Ovary (tissue), 9 donors: ENCODE results near the gene SLC25A47. TPM values are rescaled to one million over a fixed set of nuclear protein-coding genes. Genes with fewer than 3 reads are reported as not detected.
"Not testable (repeated sequence)": the region's sequence is repeated elsewhere in the genome, so short reads cannot be mapped to it uniquely, and the experiment has no call there.

ENCODE experiments used
- DNase-seq, 5 donors: peaks; one replicate each; pipeline ENCODE4 v3.0.0-alpha.2; 2019 to 2020
- H3K27ac ChIP-seq, 2 donors: fragments of 200-600 bp; one replicate each; pipeline versions ENCODE4 v1.5.1 to v1.8.0; 2019 to 2022
- H3K27me3 ChIP-seq: fragments of 200-600 bp; one replicate; pipeline ENCODE4 v1.8.0; 2022
- H3K36me3 ChIP-seq: fragments of 200-600 bp; sonication (generic); one replicate; pipeline ENCODE4 v1.5.1; 2019
- H3K4me1 ChIP-seq: one replicate; pipeline ENCODE4 v1.8.1; 2013; ENCODE audit warnings: mild to moderate bottlenecking, moderate library complexity; ENCODE audit not compliant: insufficient read depth
- H3K4me3 ChIP-seq: fragments of 200-600 bp; sonication (generic); one replicate; pipeline ENCODE4 v1.5.1; 2017
- H3K9me3 ChIP-seq, 2 donors: fragments of 200-600 bp in 1 of 2; sonication (generic) in 1 of 2; one replicate each; pipeline versions ENCODE4 v1.5.1 to v1.8.1; 2013 to 2019; ENCODE audit warnings: mild to moderate bottlenecking in 1 of 2, moderate library complexity in 1 of 2
- EP300 ChIP-seq: sonication (generic); formaldehyde crosslinking; IDR thresholded peaks from one replicate; pipeline ENCODE4 v1.6.1; 2017; ENCODE audit warnings: antibody characterized with exemption
- POLR2A ChIP-seq: fragments of 450-650 bp; IDR thresholded peaks from one replicate; pipeline ENCODE4 v1.6.1; 2017; ENCODE audit warnings: antibody characterized with exemption, mild to moderate bottlenecking, moderate library complexity
- WGBS, 3 donors: extraction: QIAGEN DNeasy Blood & Tissue Kit in 1 of 3; methylation state at CpG; one replicate each; pipeline versions ENCODE4 v1.1.5 to v1.1.7; 2013 to 2017; 5-methylcytosine and 5-hydroxymethylcytosine counted together
- intact Hi-C, 4 donors: fragments of 100-400 bp; cut with DNase I; formaldehyde crosslinking; loops; one replicate each; pipeline versions ENCODE4 v1.11.0 to v1.15.1; 2022 to 2023
- polyA plus RNA-seq, 2 donors: library from polyadenylated mRNA; stranded (reverse); fragments of 200-250 nt in 1 of 2; fragments of 350-450 nt in 1 of 2; fragmentation: Illumina TruSeq in 1 of 2; extraction: RNeasy Lipid Tissue Mini Kit (QIAGEN cat#74804) in 1 of 2; gene quantifications; one replicate each; pipeline ENCODE4 v1.2.3, GENCODE V29; 2013 to 2014
- total RNA-seq, 7 donors: library from RNA; depleted of rRNA in 2 of 7; stranded (reverse); fragments of >200 nt in 2 of 7; fragmentation: NEBNext Ultra II Directional in 3 of 7; extraction: Animal tissue kit (Norgen Biotek cat#: 25700) in 3 of 7; gene quantifications; one replicate each; pipeline versions ENCODE4 v1.1.0 to v1.2.4, GENCODE V29; 2016 to 2023
- TF ChIP-seq, protein P1 (sequence below), 3 donors: fragments of 450-650 bp in 2 of 3; fragments of 200-600 bp in 1 of 3; IDR thresholded peaks; one replicate each; pipeline versions ENCODE4 v1.5.1 to v1.8.0; 2016 to 2022; ENCODE audit warnings: antibody characterized with exemption in 3 of 3, mild to moderate bottlenecking in 1 of 3
- donor health status: DM: no; HTN: no; CAD: no; lungs with moderate emphysema.
- donor health status: DM: no; HTN: no; CAD: no.
- donor health status: Bipolar disorder and iron deficiency.
- donor health status: DM: yes; HTN: yes; CAD: no.
- donor health status: DM: no; HTN: no; CAD: no.
- donor health status: DM: yes; HTN: yes; CAD: no.

The SLC25A47 gene
- total and polyA plus RNA-seq, 9 donors, result not detected

- WGBS, 3 donors, result 95 to 96% (median 96%) methylated on average over 16 of the region's 16 CpGs
- peak in 3 of 5 donors; percentile 16 to 18 (median 17) for DNase-seq
- intact Hi-C loops, result no loop called here
- H3K36me3 ChIP-seq, result no peaks in the 10 kb centered on the region
- H3K4me3 ChIP-seq, result no peak overlapping the region
- H3K27me3 ChIP-seq, result no peaks in the 10 kb centered on the region
- no peaks in the 10 kb centered on the region for H3K9me3 ChIP-seq
- peaks cover 16% of the 10 kb centered on the region for H3K4me1 ChIP-seq
- TF ChIP-seq EP300 (no peak), POLR2A (no peak)
- TF ChIP-seq, protein P1, sequence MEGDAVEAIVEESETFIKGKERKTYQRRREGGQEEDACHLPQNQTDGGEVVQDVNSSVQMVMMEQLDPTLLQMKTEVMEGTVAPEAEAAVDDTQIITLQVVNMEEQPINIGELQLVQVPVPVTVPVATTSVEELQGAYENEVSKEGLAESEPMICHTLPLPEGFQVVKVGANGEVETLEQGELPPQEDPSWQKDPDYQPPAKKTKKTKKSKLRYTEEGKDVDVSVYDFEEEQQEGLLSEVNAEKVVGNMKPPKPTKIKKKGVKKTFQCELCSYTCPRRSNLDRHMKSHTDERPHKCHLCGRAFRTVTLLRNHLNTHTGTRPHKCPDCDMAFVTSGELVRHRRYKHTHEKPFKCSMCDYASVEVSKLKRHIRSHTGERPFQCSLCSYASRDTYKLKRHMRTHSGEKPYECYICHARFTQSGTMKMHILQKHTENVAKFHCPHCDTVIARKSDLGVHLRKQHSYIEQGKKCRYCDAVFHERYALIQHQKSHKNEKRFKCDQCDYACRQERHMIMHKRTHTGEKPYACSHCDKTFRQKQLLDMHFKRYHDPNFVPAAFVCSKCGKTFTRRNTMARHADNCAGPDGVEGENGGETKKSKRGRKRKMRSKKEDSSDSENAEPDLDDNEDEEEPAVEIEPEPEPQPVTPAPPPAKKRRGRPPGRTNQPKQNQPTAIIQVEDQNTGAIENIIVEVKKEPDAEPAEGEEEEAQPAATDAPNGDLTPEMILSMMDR (IDR thresholded peaks at IDR 0.05), result no peak
- H3K27ac ChIP-seq, result no peak overlapping the region
Observed at GRCh38 chr14:100295376-100296105, 27.6 kb upstream of the SLC25A47 start.

DNA sequence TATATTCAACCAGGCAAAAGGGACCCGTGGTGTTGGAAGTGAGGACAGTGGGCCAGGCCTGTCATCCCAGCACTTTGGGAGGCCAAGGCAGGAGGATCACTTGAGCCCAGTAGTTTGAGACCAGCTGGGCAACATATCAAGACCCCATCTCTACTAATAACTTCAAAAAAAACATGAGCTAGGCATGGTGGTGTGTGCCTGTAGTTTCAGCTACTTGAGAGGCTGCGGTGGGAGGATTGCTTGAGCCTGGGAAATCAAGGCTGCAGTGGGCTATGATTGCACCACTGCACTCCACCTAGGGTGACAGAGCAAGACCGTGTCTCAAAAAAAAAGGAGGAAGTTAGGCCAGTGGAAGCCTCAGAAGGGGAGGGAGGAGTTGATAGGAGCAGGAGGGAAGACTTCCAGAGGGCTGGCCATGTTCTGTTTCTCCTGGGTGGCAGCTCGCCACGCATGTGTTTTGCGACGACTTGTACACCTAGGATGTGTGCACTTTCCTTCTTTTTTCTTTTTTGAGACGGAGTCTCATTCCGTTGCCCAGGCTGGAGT, 27.0 kb upstream of the SLC25A47 start:
- Histone ChIP-seq H3K36me3 (no peaks in the 10 kb centered on the region), H3K4me1 (peaks cover 16% of the 10 kb centered on the region), H3K4me3 (no peak overlapping the region), H3K27me3 (no peaks in the 10 kb centered on the region), H3K9me3 (no peaks in the 10 kb centered on the region), H3K27ac (peak overlapping the region in 1 of 2 donors; percentile 38)
- TF ChIP-seq EP300, result no peak
- TF ChIP-seq POLR2A, result no peak
- TF ChIP-seq, protein P1 (IDR thresholded peaks at IDR 0.05), result no peak
- 83 to 87% (median 85%) methylated on average over 9 of the region's 9 CpGs for WGBS, 3 donors
- peak in 3 of 5 donors; percentile 30 to 40 (median 30) for DNase-seq
- intact Hi-C loops, result no loop called here

DNA sequence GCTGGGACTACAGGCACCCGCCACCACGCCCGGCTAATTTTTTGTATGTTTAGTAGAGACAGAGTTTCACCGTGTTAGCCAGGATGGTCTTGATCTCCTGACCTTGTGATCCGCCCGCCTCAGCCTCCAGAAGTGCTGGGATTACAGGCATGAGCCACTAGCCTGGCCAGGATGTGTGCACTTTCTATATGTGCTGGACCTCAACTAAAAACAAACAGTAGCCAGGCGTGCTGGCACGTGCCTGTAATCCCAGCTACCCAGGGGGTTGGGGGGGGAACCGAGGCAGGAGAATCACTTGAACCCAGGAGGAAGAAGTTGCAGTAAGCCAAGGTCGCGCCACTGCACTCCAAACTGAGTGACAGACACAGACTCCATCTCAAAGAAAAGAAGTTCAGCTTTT, 26.4 kb upstream of the SLC25A47 start:
- H3K4me1 ChIP-seq, result peaks cover 16% of the 10 kb centered on the region
- intact Hi-C loops, H3K9me3 ChIP-seq, H3K36me3 ChIP-seq, H3K4me3 ChIP-seq, H3K27me3 ChIP-seq: not testable (repeated sequence)
- H3K27ac ChIP-seq, result peak overlapping the region in 1 of 2 donors; percentile 38
- WGBS, 3 donors, result 66 to 73% (median 69%) methylated on average over 11 of the region's 11 CpGs
- DNase-seq, result peak in 3 of 5 donors; percentile 30 to 41 (median 32)

GRCh38 chr14:100297320-100298300, 25.5 kb upstream of the SLC25A47 start:
- H3K4me3 ChIP-seq, result no peak overlapping the region

More at GRCh38 chr14:100297320-100298300, 25.5 kb upstream of the SLC25A47 start:
- Histone ChIP-seq H3K27ac (peak overlapping the region in 1 of 2 donors; percentile 38), H3K36me3 (no peaks in the 10 kb centered on the region), H3K27me3 (no peaks in the 10 kb centered on the region), H3K9me3 (no peaks in the 10 kb centered on the region), H3K4me1 (peaks cover 16% of the 10 kb centered on the region)
- DNase-seq, result peak; percentile 74 to 83 (median 78)
- intact Hi-C loops, result no loop called here
- WGBS, 3 donors, result 24 to 38% (median 27%) methylated on average over 22 to 30 of the region's 30 CpGs
- TF ChIP-seq, protein P1 (IDR thresholded peaks at IDR 0.05), result no peak
- TF ChIP-seq POLR2A, result no peak
- TF ChIP-seq EP300, result no peak
